Tibial nerve (tissue), 3 donors: Measurements from ENCODE around the gene LRCOL1.

ENCODE experiments used
- POLR2A ChIP-seq, 2 donors: fragments of 450-650 bp; IDR thresholded peaks; one replicate each; pipeline ENCODE4 v1.6.1; 2017; ENCODE audit warnings: antibody characterized with exemption in 2 of 2, mild to moderate bottlenecking in 2 of 2, moderate library complexity in 2 of 2
- TF ChIP-seq, protein P1 (sequence below), 5 experiments: fragments of 200-600 bp in 3 of 5; fragments of 450-650 bp in 2 of 5; sonication (generic) in 3 of 5; IDR thresholded peaks; one replicate each; pipeline ENCODE4 v1.5.1; 2016 to 2019; ENCODE audit warnings: antibody characterized with exemption in 5 of 5, mild to moderate bottlenecking in 3 of 5, moderate library complexity in 2 of 5

DNA sequence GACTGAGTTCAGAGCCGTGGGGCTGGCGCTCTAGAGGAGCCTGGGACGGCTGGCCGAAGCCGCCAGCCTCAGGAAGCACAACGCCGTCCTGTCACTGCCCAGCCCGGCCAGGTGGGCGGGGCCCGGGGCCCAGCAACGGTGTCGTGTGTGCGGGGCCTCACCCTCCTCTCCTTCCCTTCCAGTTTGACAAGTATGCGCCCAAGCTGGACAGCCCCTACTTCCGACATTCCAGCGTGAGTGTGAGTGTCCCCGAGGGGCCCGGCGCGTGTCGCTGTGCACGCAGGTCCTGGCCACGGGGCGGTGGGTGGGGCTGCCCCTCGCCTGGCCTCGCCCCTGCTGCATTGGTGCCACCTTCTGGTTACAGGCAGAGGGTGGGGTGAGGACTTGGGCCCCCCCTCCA is 38.3 kb downstream of the LRCOL1 start:
- TF ChIP-seq, protein P1, sequence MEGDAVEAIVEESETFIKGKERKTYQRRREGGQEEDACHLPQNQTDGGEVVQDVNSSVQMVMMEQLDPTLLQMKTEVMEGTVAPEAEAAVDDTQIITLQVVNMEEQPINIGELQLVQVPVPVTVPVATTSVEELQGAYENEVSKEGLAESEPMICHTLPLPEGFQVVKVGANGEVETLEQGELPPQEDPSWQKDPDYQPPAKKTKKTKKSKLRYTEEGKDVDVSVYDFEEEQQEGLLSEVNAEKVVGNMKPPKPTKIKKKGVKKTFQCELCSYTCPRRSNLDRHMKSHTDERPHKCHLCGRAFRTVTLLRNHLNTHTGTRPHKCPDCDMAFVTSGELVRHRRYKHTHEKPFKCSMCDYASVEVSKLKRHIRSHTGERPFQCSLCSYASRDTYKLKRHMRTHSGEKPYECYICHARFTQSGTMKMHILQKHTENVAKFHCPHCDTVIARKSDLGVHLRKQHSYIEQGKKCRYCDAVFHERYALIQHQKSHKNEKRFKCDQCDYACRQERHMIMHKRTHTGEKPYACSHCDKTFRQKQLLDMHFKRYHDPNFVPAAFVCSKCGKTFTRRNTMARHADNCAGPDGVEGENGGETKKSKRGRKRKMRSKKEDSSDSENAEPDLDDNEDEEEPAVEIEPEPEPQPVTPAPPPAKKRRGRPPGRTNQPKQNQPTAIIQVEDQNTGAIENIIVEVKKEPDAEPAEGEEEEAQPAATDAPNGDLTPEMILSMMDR (IDR thresholded peaks at IDR 0.05), result no peak
- TF ChIP-seq POLR2A (IDR thresholded peaks at IDR 0.05), result no peak
